Keratinocyte (primary cell): ENCODE results near the gene HBP1. TPM values are rescaled to one million over a fixed set of nuclear protein-coding genes. Genes with fewer than 3 reads are reported as not detected.

Source experiments
- DNase-seq: peaks from one replicate; pipeline ENCODE4 v3.0.0-alpha.2; 2011; ENCODE audit warnings: low read depth, missing footprints, low spot score
- FAIRE-seq: peaks from 2 replicates; lab custom pipeline; 2011; peaks lifted over from hg19 to GRCh38; lab: Jason Lieb, UNC
- H2AFZ ChIP-seq: 2 replicates; pipeline ENCODE4 v1.6.0; 2012; ENCODE audit warnings: low read length, control low read depth, inconsistent platforms; ENCODE audit not compliant: control insufficient read depth
- H3K27ac ChIP-seq: 2 replicates; pipeline ENCODE4 v1.5.1; 2011; ENCODE audit warnings: low read length; ENCODE audit not compliant: control insufficient read depth, insufficient read depth
- H3K27me3 ChIP-seq: 3 replicates; pipeline ENCODE4 v1.6.0; 2011; ENCODE audit warnings: low read length; ENCODE audit not compliant: control insufficient read depth, insufficient read depth; ENCODE audit errors: extremely low read depth
- H3K36me3 ChIP-seq, 2 experiments: 2 replicates in 1 of 2; 3 replicates in 1 of 2; pipeline ENCODE4 v1.5.1; 2011; ENCODE audit warnings: low read length in 2 of 2, mild to moderate bottlenecking in 1 of 2; ENCODE audit not compliant: control insufficient read depth in 2 of 2, insufficient read depth in 2 of 2; ENCODE audit errors: extremely low read depth in 1 of 2
- H3K4me1 ChIP-seq: 3 replicates; pipeline ENCODE4 v1.5.1; 2011; ENCODE audit warnings: low read length; ENCODE audit not compliant: control insufficient read depth, insufficient read depth; ENCODE audit errors: extremely low read depth
- H3K4me2 ChIP-seq: 3 replicates; pipeline ENCODE4 v1.6.0; 2011; ENCODE audit warnings: low read depth, low read length; ENCODE audit not compliant: control insufficient read depth, insufficient read depth; ENCODE audit errors: extremely low read depth
- H3K4me3 ChIP-seq, 3 experiments: fragments of 200-600 bp in 1 of 3; sonication (generic) in 1 of 3; 2 replicates in 2 of 3; 3 replicates in 1 of 3; pipeline ENCODE4 v1.5.1; 2011 to 2016; ENCODE audit warnings: low read length in 3 of 3, mild to moderate bottlenecking in 3 of 3, control low read depth in 2 of 3, inconsistent platforms in 1 of 3, low read depth in 1 of 3, mixed read lengths in 1 of 3, mixed run types in 1 of 3, moderate library complexity in 1 of 3; ENCODE audit not compliant: control insufficient read depth in 2 of 3, insufficient read depth in 2 of 3; ENCODE audit errors: extremely low read depth in 1 of 3
- H3K79me2 ChIP-seq: 2 replicates; pipeline ENCODE4 v1.6.0; 2012; ENCODE audit warnings: low read length; ENCODE audit not compliant: control insufficient read depth, insufficient read depth
- H3K9ac ChIP-seq: 3 replicates; pipeline ENCODE4 v1.6.0; 2011; ENCODE audit warnings: low read length; ENCODE audit not compliant: control insufficient read depth, insufficient read depth; ENCODE audit errors: extremely low read depth
- H3K9me1 ChIP-seq: 3 replicates; pipeline ENCODE4 v1.6.0; 2011; ENCODE audit warnings: low read length; ENCODE audit not compliant: control insufficient read depth, insufficient read depth; ENCODE audit errors: extremely low read depth
- H3K9me3 ChIP-seq: 2 replicates; pipeline ENCODE4 v1.5.1; 2012; ENCODE audit warnings: low read depth, low read length; ENCODE audit not compliant: control insufficient read depth
- H4K20me1 ChIP-seq: 3 replicates; pipeline ENCODE4 v1.6.0; 2011; ENCODE audit warnings: low read length; ENCODE audit not compliant: control insufficient read depth, insufficient read depth; ENCODE audit errors: extremely low read depth
- CTCF ChIP-seq, 3 experiments: IDR thresholded peaks in 1 of 3; conservative IDR thresholded peaks in 1 of 3; optimal IDR thresholded peaks in 1 of 3; 2 replicates in 2 of 3; 3 replicates in 1 of 3; pipeline versions ENCODE3 to v1.5.1; 2011; ENCODE audit warnings: low read length in 3 of 3, mild to moderate bottlenecking in 3 of 3, moderate library complexity in 2 of 3, control low read depth in 1 of 3, inconsistent platforms in 1 of 3; ENCODE audit not compliant: insufficient read depth in 2 of 3; ENCODE audit errors: extremely low read depth in 1 of 3
- EZH2 ChIP-seq: IDR thresholded peaks from one replicate; pipeline ENCODE4 v1.6.1; 2012; ENCODE audit warnings: inconsistent platforms, mild to moderate bottlenecking, low read length, moderate library complexity
- dilution Hi-C: fragments of 300-500 bp; cut with MboI; formaldehyde crosslinking; loops from one replicate; pipeline ENCODE4 v1.7.0; 2020; ENCODE audit warnings: low sequenced_read_pairs; ENCODE audit not compliant: extremely low pct_ligation_motif_present
- polyA plus RNA-seq, 5 experiments: library from polyadenylated mRNA; depleted of rRNA in 3 of 5; stranded (reverse) in 3 of 5; stranded (forward) in 1 of 5; unstranded in 1 of 5; fragments of >200 nt; gene quantifications; 1 replicate in 1 of 5; 2 replicates in 3 of 5; 3 replicates in 1 of 5; pipeline versions ENCODE4 v1.2.1 to v1.2.3, GENCODE V29; 2011 to 2012; ENCODE audit warnings: missing spikeins in 2 of 5, low read depth in 1 of 5, low replicate concordance in 1 of 5

HBP1 gene
- polyA plus RNA-seq, 1 donor (not counting 4 experiments of a cell fraction or from before 2014, with no cell fraction given) = 42.8 TPM

GRCh38 chr7:107210400-107210799 is 41.6 kb downstream of the HBP1 start:
- H3K9me1 ChIP-seq = no peaks in the 10 kb centered on the region
- H3K27me3 ChIP-seq = no peaks in the 10 kb centered on the region
- H3K9ac ChIP-seq = no peak overlapping the region
- no peaks in the 10 kb centered on the region for H3K79me2 ChIP-seq
- H3K9me3 ChIP-seq = no peaks in the 10 kb centered on the region
- no peak overlapping the region for H2AFZ ChIP-seq
- H3K36me3 ChIP-seq = peaks cover 0 to 9% of the 10 kb centered on the region in 2 experiments
- no peak overlapping the region for H3K27ac ChIP-seq
- H3K4me3 ChIP-seq = no peak overlapping the region
- FAIRE-seq (no peak), DNase-seq (no peak)
- no peak for TF ChIP-seq CTCF (optimal IDR thresholded peaks at IDR 0.05 in 1 of 3, IDR thresholded peaks at IDR 0.05 in 1 of 3, conservative IDR thresholded peaks at IDR 0.05 in 1 of 3; ENCODE audit: extremely low read depth in 1 of 3, insufficient read depth in 2 of 3, low read length in 3 of 3)
- no peak for TF ChIP-seq EZH2
- dilution Hi-C loops = no loop called here
- H3K4me2 ChIP-seq = no peak overlapping the region
- no peaks in the 10 kb centered on the region for H4K20me1 ChIP-seq
- no peaks in the 10 kb centered on the region for H3K4me1 ChIP-seq

GRCh38 chr7:107212725-107213124 is 43.9 kb downstream of the HBP1 start:
- H3K9me1 ChIP-seq = no peaks in the 10 kb centered on the region

More at GRCh38 chr7:107212725-107213124, 43.9 kb downstream of the HBP1 start:
- FAIRE-seq = no peak
- Histone ChIP-seq H3K9ac (no peak overlapping the region), H3K27me3 (no peaks in the 10 kb centered on the region), H3K4me3 (no peak overlapping the region), H3K4me1 (no peaks in the 10 kb centered on the region), H3K9me3 (no peaks in the 10 kb centered on the region), H3K79me2 (no peaks in the 10 kb centered on the region), H4K20me1 (no peaks in the 10 kb centered on the region), H2AFZ (no peak overlapping the region), H3K4me2 (no peak overlapping the region), H3K27ac (no peak overlapping the region), H3K36me3 (peaks cover 0 to 6% of the 10 kb centered on the region in 2 experiments)
- TF ChIP-seq CTCF (optimal IDR thresholded peaks at IDR 0.05 in 1 of 3, IDR thresholded peaks at IDR 0.05 in 1 of 3, conservative IDR thresholded peaks at IDR 0.05 in 1 of 3; ENCODE audit: extremely low read depth in 1 of 3, insufficient read depth in 2 of 3, low read length in 3 of 3) (no peak), EZH2 (no peak)
- DNase-seq = no peak
- dilution Hi-C loops = no loop called here
